GM19463 (cell line): Measurements from ENCODE around the gene PDZRN3.

Experiments
- ATAC-seq: cut with Tn5 transposase; IDR thresholded peaks from one replicate; pipeline ENCODE4 v1.9.1; 2021; ENCODE audit warnings: mild to moderate bottlenecking, moderate library complexity; ENCODE audit not compliant: unreplicated experiment

PDZRN3 gene

DNA sequence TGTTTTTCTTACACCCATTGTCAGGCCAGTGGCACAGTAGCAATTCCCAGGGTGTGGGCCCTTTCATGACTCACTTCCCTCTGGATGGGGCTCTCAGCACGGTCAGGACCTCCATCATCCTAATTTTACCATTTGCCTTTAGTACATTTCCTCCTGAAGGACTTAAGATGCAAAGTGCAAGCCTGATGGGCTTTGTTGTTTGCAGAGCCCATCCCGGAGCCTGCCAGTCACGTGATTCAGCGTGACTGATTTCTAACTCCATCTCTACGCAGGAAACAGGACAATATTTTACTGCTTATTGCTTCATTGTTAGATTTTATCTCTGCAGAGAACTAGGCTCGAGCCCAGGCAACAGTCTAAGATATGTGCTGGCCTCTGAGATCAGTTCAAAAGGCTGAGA is 223.7 kb downstream of the PDZRN3 start:
- ATAC-seq = no peak

DNA sequence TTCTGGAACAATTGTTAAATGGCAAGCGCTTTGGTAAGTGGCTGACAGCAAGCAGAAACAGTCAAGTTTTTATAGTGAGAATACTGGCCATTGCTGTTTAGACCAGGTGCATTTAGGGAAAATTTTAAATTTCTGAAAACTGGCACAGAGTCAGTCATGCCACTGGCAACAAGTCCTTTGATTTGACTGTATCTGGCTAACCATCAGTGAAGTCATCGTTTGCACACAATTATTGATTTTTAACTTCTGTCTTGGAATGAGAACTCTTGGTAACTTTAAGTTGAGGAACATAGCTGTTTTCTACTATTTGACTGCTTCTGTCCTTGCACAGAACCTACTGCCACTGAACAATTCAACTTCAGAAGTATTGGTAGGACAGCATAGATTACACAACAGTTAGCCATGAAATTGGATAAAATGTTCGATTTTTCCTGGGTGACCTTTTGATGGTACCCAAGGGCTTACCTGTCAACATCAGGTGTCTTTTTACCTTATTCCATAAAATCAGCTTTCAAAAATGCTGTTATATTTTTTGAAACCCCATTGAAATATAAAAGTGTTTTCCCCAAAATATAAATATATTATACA is 225.0 kb downstream of the PDZRN3 start:
- ATAC-seq = no peak

GRCh38 chr3:73399106-73399505 is 225.6 kb downstream of the PDZRN3 start:
- ATAC-seq = no peak

DNA sequence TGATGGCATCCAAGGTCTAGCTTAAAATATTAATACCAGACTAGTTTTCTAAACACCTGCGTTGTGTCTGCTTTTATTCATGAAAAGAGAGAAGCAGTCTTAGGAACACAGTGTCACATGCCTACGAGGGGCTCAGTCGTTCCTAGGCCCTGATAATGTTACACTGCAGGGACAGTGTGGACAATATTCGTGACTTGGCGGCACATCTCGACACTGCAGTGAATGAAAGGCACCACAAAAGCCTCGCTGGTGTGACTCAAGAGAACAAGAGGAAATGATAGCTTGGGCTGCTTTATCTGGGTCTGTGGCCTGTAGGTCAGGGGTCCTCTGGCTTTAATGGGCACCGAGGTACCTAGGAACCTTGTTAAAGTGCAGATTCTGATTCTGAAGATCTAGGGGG is 226.7 kb downstream of the PDZRN3 start:
- no peak for ATAC-seq

DNA sequence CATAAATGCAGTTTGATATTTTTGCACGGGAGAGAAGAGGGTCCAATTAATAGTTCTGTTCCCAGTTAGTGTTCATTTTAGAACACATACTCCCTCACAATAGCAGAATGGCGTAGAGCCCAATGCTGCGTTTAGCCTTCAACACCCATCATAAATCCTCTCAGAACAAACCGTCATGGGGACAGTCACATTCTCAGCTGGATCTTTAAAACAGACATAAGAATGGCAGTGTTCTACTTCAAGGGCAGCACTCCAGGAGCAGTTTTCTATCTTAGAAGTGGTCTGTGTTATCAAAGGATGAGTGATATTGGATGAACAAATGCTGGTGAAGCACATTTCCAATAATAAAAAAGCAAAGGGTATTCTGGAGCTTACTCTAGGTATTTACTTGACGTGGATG is 230.5 kb downstream of the PDZRN3 start:
- ATAC-seq = no peak

DNA sequence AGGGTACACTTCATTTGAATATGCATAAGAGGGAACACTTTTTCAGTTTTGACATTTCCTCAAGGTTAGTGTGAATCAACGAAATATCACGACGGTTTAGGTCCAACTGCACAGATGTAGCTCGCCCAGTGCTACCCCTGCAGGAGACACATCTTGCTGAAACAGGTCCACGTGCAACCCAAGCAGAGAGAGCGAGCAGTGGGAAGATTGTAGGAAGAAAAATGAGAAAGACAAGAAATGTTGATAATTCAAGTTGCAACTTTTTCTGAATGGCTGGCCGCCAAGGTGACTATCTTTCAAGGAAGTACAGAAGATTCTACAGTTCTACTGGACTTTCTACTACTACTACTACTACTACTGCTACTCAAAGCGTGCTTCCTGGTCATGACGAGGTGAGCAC is 231.7 kb downstream of the PDZRN3 start:
- ATAC-seq = no peak

DNA sequence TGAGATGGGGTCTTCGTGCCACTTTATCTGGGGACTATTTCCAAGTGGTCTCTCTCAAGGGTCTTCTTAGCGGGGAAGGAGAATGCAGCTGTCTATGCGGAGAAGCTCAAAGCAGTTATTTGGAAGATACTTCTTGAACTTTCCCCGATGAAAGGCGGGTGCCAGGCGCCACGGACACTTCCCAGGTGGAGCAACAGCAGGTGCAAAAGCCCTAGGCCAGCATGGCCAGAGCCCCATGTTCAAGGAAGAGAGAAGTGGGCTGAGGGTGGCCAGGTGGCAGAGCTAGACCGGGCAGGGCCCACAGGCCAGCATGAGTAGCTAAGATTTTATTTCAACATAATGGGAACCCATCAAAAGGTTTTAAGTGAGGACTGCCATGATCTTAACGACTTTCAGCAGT is 232.8 kb downstream of the PDZRN3 start:
- ATAC-seq = no peak

GRCh38 chr3:73389928-73390327 is 234.8 kb downstream of the PDZRN3 start:
- ATAC-seq = no peak

DNA sequence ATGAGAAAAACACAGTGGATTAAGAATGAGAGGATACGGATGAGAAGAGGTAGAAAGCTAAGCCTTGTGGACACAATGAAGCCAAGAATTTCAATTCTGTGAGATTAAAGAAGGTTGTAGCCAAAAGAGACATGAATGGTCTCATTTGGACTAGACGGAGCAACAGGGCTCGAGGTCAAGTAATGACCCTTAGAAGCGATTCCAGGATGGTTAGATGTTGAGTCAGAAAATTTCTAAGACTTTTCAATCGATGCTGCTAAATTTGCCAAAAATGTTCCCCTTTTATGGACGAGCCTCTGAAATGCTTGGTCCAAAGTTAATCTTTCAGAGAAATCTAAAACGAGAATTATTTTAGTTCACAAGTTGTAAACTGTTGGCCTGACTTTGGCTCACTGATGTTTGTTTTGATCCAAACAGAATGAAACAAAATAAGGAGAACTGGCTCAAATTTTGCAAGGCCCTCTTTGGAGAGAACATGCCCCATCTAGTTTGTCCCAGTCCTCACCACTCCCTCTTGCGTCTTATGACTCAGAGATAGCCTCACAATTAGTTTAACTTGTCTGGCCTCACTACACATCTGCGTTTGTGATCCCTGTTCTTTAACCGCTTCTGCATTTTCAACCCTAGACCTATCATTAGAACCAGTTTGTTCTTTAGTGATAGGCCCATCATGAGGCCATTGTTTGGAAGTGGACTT is 235.5 kb downstream of the PDZRN3 start:
- no peak for ATAC-seq

- ATAC-seq = no peak
These were observed 239.2 kb downstream of the PDZRN3 start for GRCh38 chr3:73385568-73385967.

- no peak for ATAC-seq
These were observed 240.4 kb downstream of the PDZRN3 start for GRCh38 chr3:73384091-73384906.

GRCh38 chr3:73383470-73384049 is 241.2 kb downstream of the PDZRN3 start:
- ATAC-seq = no peak

DNA sequence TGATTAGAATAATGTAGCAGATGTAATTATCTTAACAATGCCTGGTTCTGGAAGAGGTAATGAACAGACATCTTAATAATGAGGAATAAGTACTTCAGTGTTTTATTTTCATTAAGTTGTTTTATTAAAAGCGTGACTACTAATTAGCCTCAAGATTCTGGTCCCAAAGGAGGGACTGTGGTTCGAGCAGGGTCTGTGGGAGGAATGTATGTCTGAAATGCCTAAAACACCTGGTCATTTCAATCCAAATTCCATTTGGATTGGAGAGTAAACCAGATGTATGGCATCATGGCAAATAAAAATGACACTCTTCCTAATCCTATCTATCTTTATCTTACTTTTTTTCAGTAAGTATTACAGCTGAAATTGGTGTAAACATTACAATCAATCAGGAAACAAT is 243.2 kb downstream of the PDZRN3 start:
- ATAC-seq = no peak

- ATAC-seq = no peak
These were observed 243.8 kb downstream of the PDZRN3 start for GRCh38 chr3:73380735-73381532.

GRCh38 chr3:73379465-73379864 is 245.3 kb downstream of the PDZRN3 start:
- no peak for ATAC-seq

DNA sequence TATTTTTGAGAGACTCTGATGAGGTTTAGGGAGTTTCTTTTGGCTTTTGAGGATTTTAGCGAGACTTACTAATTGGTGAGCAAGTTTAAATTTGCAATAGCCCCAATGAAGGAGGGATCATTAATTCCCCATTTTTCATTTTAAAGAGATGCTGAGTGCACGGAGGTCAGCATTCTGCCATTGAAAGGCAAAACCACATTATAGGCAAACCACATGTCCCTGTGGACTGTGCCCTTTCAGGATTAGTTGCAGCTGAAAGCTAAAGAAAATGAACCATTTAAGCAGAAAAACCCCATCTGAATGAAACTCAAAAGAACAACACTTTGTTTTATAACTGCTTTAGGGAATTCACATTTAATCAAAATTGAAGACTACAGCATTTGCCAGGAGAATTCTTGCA is 246.5 kb downstream of the PDZRN3 start:
- ATAC-seq = peak; percentile 73

DNA sequence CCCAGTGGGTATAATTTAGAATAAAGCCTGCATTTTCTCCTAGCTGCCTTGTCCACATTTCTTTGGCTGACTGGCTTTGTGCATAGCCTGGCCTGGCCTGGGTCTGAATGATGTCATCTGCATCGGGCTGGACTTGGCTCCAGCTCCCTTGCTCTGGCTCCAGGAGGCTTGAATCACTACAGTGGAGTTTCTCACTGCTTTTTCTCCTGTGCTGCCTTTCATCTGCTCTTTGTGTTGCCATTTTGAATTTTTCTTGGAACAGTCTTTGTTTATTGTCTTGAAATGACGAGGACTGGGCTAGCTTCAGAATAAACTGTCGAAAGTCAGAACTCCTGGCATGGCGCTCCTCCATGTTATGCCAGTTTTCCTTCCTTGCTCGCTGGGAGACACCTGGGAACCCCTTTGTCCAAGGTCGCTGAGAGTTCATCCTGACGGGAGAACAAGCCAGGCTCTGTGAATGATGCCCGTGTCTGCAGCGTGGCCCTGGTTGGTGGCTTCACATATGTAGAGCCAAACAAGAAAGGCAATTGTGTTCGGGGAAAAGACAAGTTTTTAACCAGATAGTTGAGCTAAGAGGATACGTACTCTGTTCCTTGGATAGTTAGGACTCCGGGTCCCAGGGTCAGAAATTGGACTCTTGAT is 258.9 kb downstream of the PDZRN3 start:
- ATAC-seq = no peak

DNA sequence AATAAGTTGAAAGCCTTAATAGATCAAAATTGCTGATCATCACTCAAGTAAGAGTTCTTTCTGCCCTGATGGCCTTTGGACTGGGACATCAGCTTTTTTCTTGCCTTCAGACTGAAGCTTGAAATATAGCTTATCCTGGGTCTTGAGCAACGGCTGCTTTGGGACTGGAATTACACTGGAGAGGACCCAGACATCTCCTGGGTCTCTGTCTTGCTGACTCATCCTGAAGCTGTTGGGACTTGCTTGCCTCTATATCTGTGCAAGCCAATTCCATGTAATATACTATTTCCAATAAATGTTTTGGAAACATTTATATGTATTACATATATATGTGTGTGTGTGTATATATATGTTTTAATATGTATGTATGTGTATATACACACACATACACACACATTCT is 260.2 kb downstream of the PDZRN3 start:
- ATAC-seq = no peak

DNA sequence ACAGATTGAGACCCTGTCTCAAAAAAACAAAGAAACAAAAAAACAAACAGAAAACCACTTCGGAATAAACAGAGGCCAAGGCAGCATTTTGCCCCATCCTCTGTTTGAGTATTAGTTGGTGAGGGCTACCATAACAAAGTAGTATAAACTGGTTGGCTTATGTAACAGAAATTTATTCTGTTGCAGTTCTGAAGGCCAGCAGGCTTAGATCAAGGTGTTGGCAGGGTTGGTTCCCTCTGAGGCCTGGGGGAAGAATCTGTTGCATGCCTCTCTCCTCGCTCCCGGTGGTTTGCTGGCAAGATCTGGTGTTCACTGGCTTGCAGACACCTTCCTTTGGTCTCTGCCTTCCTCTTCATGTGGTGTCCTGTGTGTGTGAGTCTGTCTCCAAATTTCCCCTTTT is 261.6 kb downstream of the PDZRN3 start:
- no peak for ATAC-seq

- no peak for ATAC-seq
These were observed 263.1 kb downstream of the PDZRN3 start for GRCh38 chr3:73361591-73361990.
